ENCODE results near the gene PKNOX2. TPM values are rescaled to one million over a fixed set of nuclear protein-coding genes. Genes with fewer than 3 reads are reported as not detected.

The PKNOX2 gene
- total and polyA plus RNA-seq, 4 donors, result 0.14 to 0.29 (median 0.24) TPM

GRCh38 chr11:125155100-125155444 is 9.5 kb upstream of the PKNOX2 start:
- no peaks in the 10 kb centered on the region for H3K9me3 ChIP-seq (ENCODE audit: control insufficient read depth in 4 of 4, low read length in 3 of 4)
- no peak overlapping the region for H3K4me3 ChIP-seq (ENCODE audit: low read depth in 1 of 3, low read length in 3 of 3)
- H3K9ac ChIP-seq (ENCODE audit: low read depth in 1 of 2, low read length in 2 of 2), result no peak overlapping the region
- H3K27ac ChIP-seq (ENCODE audit: low read depth in 1 of 2, low read length in 2 of 2), result no peak overlapping the region
- TF ChIP-seq NR2F2 (IDR thresholded peaks at IDR 0.05), result no peak
- TF ChIP-seq GABPA (IDR thresholded peaks at IDR 0.05 in 1 of 2, conservative IDR thresholded peaks at IDR 0.05 in 1 of 2), result no peak
- no peak for TF ChIP-seq SP1 (IDR thresholded peaks at IDR 0.05)
- no peak for TF ChIP-seq EGR1 (IDR thresholded peaks at IDR 0.05; ENCODE audit: low read depth in 2 of 2)
- no peak for TF ChIP-seq JUND (IDR thresholded peaks at IDR 0.05)
- TF ChIP-seq HNF4G (IDR thresholded peaks at IDR 0.05), result no peak
- TF ChIP-seq HNF4A (conservative IDR thresholded peaks at IDR 0.05), result no peak
- TF ChIP-seq RXRA (IDR thresholded peaks at IDR 0.05), result no peak
- TF ChIP-seq REST (IDR thresholded peaks at IDR 0.05), result no peak
- no peak for TF ChIP-seq ZBTB33 (IDR thresholded peaks at IDR 0.05)
- no peak for TF ChIP-seq TAF1 (conservative IDR thresholded peaks at IDR 0.05)
- no peak for TF ChIP-seq RAD21 (IDR thresholded peaks at IDR 0.05)
- no peak for TF ChIP-seq CTCF (IDR thresholded peaks at IDR 0.05; ENCODE audit: low read depth, low read length, missing input control)
- WGBS, result 85% methylated on average over 6 of the region's 6 CpGs
- H3K4me1 ChIP-seq (ENCODE audit: control insufficient read depth in 4 of 4, insufficient read depth in 4 of 4, low read length in 3 of 4), result no peaks in the 10 kb centered on the region
- no peak for DNase-seq (ENCODE audit: low spot score)
- no peaks in the 10 kb centered on the region for H3K36me3 ChIP-seq (ENCODE audit: control insufficient read depth in 4 of 4, insufficient read depth in 3 of 4, low read depth in 1 of 4, low read length in 3 of 4)
- no peaks in the 10 kb centered on the region for H3K27me3 ChIP-seq (ENCODE audit: control insufficient read depth in 4 of 4, insufficient read depth in 4 of 4, low read length in 3 of 4)

- Histone ChIP-seq H3K4me1 (ENCODE audit: control insufficient read depth in 4 of 4, insufficient read depth in 4 of 4, low read length in 3 of 4) (no peaks in the 10 kb centered on the region), H3K9ac (ENCODE audit: low read depth in 1 of 2, low read length in 2 of 2) (no peak overlapping the region), H3K27me3 (ENCODE audit: control insufficient read depth in 4 of 4, insufficient read depth in 4 of 4, low read length in 3 of 4) (no peaks in the 10 kb centered on the region), H3K27ac (ENCODE audit: low read depth in 1 of 2, low read length in 2 of 2) (no peak overlapping the region), H3K36me3 (ENCODE audit: control insufficient read depth in 4 of 4, insufficient read depth in 3 of 4, low read depth in 1 of 4, low read length in 3 of 4) (no peaks in the 10 kb centered on the region), H3K4me3 (ENCODE audit: low read depth in 1 of 3, low read length in 3 of 3) (no peak overlapping the region), H3K9me3 (ENCODE audit: control insufficient read depth in 4 of 4, low read length in 3 of 4) (no peaks in the 10 kb centered on the region)
- TF ChIP-seq FOXA2 (IDR thresholded peaks at IDR 0.05) (no peak), YY1 (IDR thresholded peaks at IDR 0.05) (no peak), JUND (IDR thresholded peaks at IDR 0.05) (no peak)
- DNase-seq (ENCODE audit: low spot score), result no peak
- 87% methylated on average over 4 of the region's 4 CpGs for WGBS
Measured at GRCh38 chr11:125155767-125156166, 8.8 kb upstream of the PKNOX2 start.
